Coronary artery (tissue), 2 donors: ENCODE data around the gene NAGA.

Source experiments
- DNase-seq: peaks from one replicate; pipeline ENCODE4 v3.0.0-alpha.2; 2017; ENCODE audit warnings: low spot score
- H3K27ac ChIP-seq, 2 donors: fragments of 200-600 bp; sonication (generic); one replicate each; pipeline ENCODE4 v1.5.1; 2016 to 2019
- H3K4me3 ChIP-seq: fragments of 200-600 bp; sonication (generic); 2 replicates; pipeline ENCODE4 v1.5.1; 2016; ENCODE audit warnings: mild to moderate bottlenecking, moderate library complexity
- CTCF ChIP-seq: fragments of 200-600 bp; sonication (generic); IDR thresholded peaks from one replicate; pipeline ENCODE4 v1.5.1; 2019; ENCODE audit warnings: antibody characterized with exemption

Gene NAGA

GRCh38 chr22:42060489-42060888 is 10.1 kb downstream of the NAGA start:
- no peak for DNase-seq
- Histone ChIP-seq H3K27ac (no peak overlapping the region), H3K4me3 (no peak overlapping the region)
- no peak for TF ChIP-seq CTCF

- H3K4me3 ChIP-seq, result no peak overlapping the region
- no peak for DNase-seq
- H3K27ac ChIP-seq, result no peak overlapping the region
- no peak for TF ChIP-seq CTCF
Observed at GRCh38 chr22:42056757-42057511, 13.7 kb downstream of the NAGA start.

GRCh38 chr22:42052765-42053164 is 17.8 kb downstream of the NAGA start:
- TF ChIP-seq CTCF, result no peak
- no peak for DNase-seq
- no peak overlapping the region for H3K27ac ChIP-seq
- H3K4me3 ChIP-seq, result no peak overlapping the region

GRCh38 chr22:42050641-42051180 is 19.9 kb downstream of the NAGA start:
- DNase-seq, result no peak
- Histone ChIP-seq H3K4me3 (no peak overlapping the region), H3K27ac (no peak overlapping the region)
- no peak for TF ChIP-seq CTCF

GRCh38 chr22:42041784-42042183 is 28.8 kb downstream of the NAGA start:
- DNase-seq, result no peak
- Histone ChIP-seq H3K27ac (no peak overlapping the region), H3K4me3 (no peak overlapping the region)
- TF ChIP-seq CTCF, result no peak

GRCh38 chr22:42039271-42039670 is 31.3 kb downstream of the NAGA start:
- no peak overlapping the region for H3K27ac ChIP-seq
- no peak overlapping the region for H3K4me3 ChIP-seq
- DNase-seq, result no peak
- TF ChIP-seq CTCF, result no peak

- DNase-seq, result no peak
- Histone ChIP-seq H3K27ac (no peak overlapping the region), H3K4me3 (no peak overlapping the region)
- no peak for TF ChIP-seq CTCF
Observed at GRCh38 chr22:42035256-42035655, 35.4 kb downstream of the NAGA start.
